GM18498 (cell line): ENCODE results near the gene MCMBP.
A peak's percentile ranks its signal among the peaks of the same experiment; 100 is the strongest.
"Not testable (repeated sequence)": the region's sequence is repeated elsewhere in the genome, so short reads cannot be mapped to it uniquely, and the experiment has no call there.

Experiments used
- ATAC-seq: cut with Tn5 transposase; IDR thresholded peaks from one replicate; pipeline ENCODE4 v1.9.1; 2021; ENCODE audit warnings: mild to moderate bottlenecking, moderate library complexity; ENCODE audit not compliant: unreplicated experiment

The MCMBP gene

GRCh38 chr10:119872610-119872859, at the start of gene MCMBP:
TSS of gene MCMBP (minus strand) at chr10:119872843. CDS start at chr10:119872584, 259 bp downstream.
- ATAC-seq: peak; percentile 32

- ATAC-seq: peak; percentile 58
Measured at GRCh38 chr10:119919826-119920225, 47.2 kb upstream of the MCMBP start.

GRCh38 chr10:119919271-119919670, 46.6 kb upstream of the MCMBP start:
- no peak for ATAC-seq

- ATAC-seq: no peak
Measured at GRCh38 chr10:119917777-119918176, 45.1 kb upstream of the MCMBP start.

- no peak for ATAC-seq
Measured at GRCh38 chr10:119910689-119911088, 38.0 kb upstream of the MCMBP start.

GRCh38 chr10:119908166-119908565, 35.5 kb upstream of the MCMBP start:
- no peak for ATAC-seq

GRCh38 chr10:119907695-119908094, 35.1 kb upstream of the MCMBP start:
- not testable (repeated sequence) for ATAC-seq

- ATAC-seq: no peak
Measured at GRCh38 chr10:119903946-119904666, 31.5 kb upstream of the MCMBP start.

- ATAC-seq: no peak
Measured at GRCh38 chr10:119898577-119898976, 25.9 kb upstream of the MCMBP start.

- ATAC-seq: no peak
Measured at GRCh38 chr10:119896937-119897770, 24.5 kb upstream of the MCMBP start.

GRCh38 chr10:119896061-119896655, 23.5 kb upstream of the MCMBP start:
- no peak for ATAC-seq

- no peak for ATAC-seq
Measured at GRCh38 chr10:119893845-119894427, 21.3 kb upstream of the MCMBP start.

- ATAC-seq: no peak
Measured at GRCh38 chr10:119893074-119893473, 20.4 kb upstream of the MCMBP start.

GRCh38 chr10:119892188-119893065, 19.8 kb upstream of the MCMBP start, which contains the start of gene SEC23IP:
TSS of gene SEC23IP (plus strand) at chr10:119892730. CDS start at chr10:119892783, 53 bp downstream.
- ATAC-seq: peak; percentile 100

GRCh38 chr10:119891849-119892187, 19.2 kb upstream of the MCMBP start:
- ATAC-seq: not testable (repeated sequence)

- not testable (repeated sequence) for ATAC-seq
Measured at GRCh38 chr10:119890307-119890706, 17.7 kb upstream of the MCMBP start.

- not testable (repeated sequence) for ATAC-seq
Measured at GRCh38 chr10:119889201-119889600, 16.6 kb upstream of the MCMBP start.

GRCh38 chr10:119888715-119889114, 16.1 kb upstream of the MCMBP start:
- ATAC-seq: not testable (repeated sequence)

- not testable (repeated sequence) for ATAC-seq
Measured at GRCh38 chr10:119886070-119886469, 13.4 kb upstream of the MCMBP start.

GRCh38 chr10:119883901-119884611, 11.4 kb upstream of the MCMBP start:
- not testable (repeated sequence) for ATAC-seq
